ENCODE measurements around the gene NHEJ1. TPM values are rescaled to one million over a fixed set of nuclear protein-coding genes. Genes with fewer than 3 reads are reported as not detected.

NHEJ1 gene, protein sequence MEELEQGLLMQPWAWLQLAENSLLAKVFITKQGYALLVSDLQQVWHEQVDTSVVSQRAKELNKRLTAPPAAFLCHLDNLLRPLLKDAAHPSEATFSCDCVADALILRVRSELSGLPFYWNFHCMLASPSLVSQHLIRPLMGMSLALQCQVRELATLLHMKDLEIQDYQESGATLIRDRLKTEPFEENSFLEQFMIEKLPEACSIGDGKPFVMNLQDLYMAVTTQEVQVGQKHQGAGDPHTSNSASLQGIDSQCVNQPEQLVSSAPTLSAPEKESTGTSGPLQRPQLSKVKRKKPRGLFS
- 1 to 10 TPM; 8.3 to 8.4 TPM for total RNA-seq

GRCh38 chr2:219160186-219161017, at the start of gene NHEJ1:
NHEJ1 (minus strand) TSS chr2:219160815; CDS start chr2:219158362, 2,453 bp downstream.
- H3K36me3 ChIP-seq = peaks cover 9% of the 10 kb centered on the region
- H3K27me3 ChIP-seq = no peaks in the 10 kb centered on the region
- DNase-seq (ENCODE audit: low spot score) = peak; percentile 98
- H3K9me3 ChIP-seq = no peaks in the 10 kb centered on the region
- H3K27ac ChIP-seq = peak within 1 kb of the TSS; percentile 95 to 96
- TF ChIP-seq, protein P1, sequence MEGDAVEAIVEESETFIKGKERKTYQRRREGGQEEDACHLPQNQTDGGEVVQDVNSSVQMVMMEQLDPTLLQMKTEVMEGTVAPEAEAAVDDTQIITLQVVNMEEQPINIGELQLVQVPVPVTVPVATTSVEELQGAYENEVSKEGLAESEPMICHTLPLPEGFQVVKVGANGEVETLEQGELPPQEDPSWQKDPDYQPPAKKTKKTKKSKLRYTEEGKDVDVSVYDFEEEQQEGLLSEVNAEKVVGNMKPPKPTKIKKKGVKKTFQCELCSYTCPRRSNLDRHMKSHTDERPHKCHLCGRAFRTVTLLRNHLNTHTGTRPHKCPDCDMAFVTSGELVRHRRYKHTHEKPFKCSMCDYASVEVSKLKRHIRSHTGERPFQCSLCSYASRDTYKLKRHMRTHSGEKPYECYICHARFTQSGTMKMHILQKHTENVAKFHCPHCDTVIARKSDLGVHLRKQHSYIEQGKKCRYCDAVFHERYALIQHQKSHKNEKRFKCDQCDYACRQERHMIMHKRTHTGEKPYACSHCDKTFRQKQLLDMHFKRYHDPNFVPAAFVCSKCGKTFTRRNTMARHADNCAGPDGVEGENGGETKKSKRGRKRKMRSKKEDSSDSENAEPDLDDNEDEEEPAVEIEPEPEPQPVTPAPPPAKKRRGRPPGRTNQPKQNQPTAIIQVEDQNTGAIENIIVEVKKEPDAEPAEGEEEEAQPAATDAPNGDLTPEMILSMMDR (IDR thresholded peaks at IDR 0.05) = peak; percentile 99 to 100
- H3K4me3 ChIP-seq = peak within 1 kb of the TSS; percentile 59 to 70
- H3K4me1 ChIP-seq = peaks cover 0 to 13% of the 10 kb centered on the region in 2 donors

- peaks cover 32% of the 10 kb centered on the region for H3K36me3 ChIP-seq
- H3K9me3 ChIP-seq = no peaks in the 10 kb centered on the region
- peaks cover 0 to 21% of the 10 kb centered on the region in 2 donors for H3K4me1 ChIP-seq
- no peak overlapping the region for H3K4me3 ChIP-seq
- no peak overlapping the region for H3K27ac ChIP-seq
- TF ChIP-seq, protein P1 (IDR thresholded peaks at IDR 0.05) = no peak
- DNase-seq (ENCODE audit: low spot score) = no peak
- H3K27me3 ChIP-seq = no peaks in the 10 kb centered on the region
These were observed 48.9 kb upstream of the NHEJ1 start for GRCh38 chr2:219209236-219210195.

DNA sequence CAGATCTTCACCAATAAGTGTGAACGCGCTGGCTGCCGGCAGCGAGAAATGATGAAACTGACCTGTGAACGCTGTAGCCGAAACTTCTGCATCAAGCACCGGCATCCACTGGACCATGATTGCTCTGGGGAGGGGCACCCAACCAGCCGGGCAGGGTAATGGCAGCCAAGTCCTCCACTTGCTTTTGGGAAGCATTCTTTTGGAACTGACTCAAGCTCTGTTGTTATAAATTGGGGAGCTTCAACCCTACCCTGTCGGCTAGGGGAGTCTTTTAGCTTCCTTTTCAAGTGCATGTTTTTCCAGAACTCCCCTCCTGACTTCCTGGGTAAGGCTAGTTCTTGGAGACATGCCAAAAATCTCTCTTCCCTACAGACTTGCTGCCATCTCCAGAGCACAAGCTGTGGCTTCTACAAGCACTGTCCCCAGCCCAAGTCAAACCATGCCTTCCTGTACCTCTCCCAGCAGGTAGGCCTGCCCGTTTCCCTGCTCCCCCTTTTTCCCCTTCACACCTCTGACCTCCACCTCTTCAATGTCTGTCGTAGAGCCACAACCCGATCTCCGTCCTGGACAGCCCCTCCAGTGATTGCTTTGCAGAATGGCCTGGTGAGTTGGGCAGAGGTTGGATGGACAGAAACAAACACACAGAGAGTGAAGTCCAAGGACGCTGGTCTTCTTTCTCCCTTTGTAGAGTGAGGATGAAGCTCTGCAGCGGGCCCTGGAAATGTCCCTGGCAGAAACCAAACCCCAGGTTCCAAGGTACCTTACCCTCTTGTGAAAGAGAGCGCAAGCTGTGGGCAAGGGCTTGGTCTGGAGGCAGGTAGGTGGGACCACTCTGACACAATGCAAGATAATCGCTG, 47.5 kb upstream of the NHEJ1 start:
- peaks cover 0 to 21% of the 10 kb centered on the region in 2 donors for H3K4me1 ChIP-seq
- peak overlapping the region in 1 of 2 donors; percentile 78 for H3K4me3 ChIP-seq
- DNase-seq (ENCODE audit: low spot score) = no peak
- no peaks in the 10 kb centered on the region for H3K27me3 ChIP-seq
- peaks cover 18% of the 10 kb centered on the region for H3K36me3 ChIP-seq
- H3K9me3 ChIP-seq = no peaks in the 10 kb centered on the region
- TF ChIP-seq, protein P1 (IDR thresholded peaks at IDR 0.05) = no peak
- H3K27ac ChIP-seq = peak overlapping the region; percentile 95 to 98

- DNase-seq (ENCODE audit: low spot score) = no peak
- H3K27ac ChIP-seq = peak overlapping the region; percentile 95 to 98
- TF ChIP-seq, protein P1 (IDR thresholded peaks at IDR 0.05) = no peak
- peaks cover 0 to 21% of the 10 kb centered on the region in 2 donors for H3K4me1 ChIP-seq
- H3K36me3 ChIP-seq = peaks cover 10% of the 10 kb centered on the region
- no peaks in the 10 kb centered on the region for H3K27me3 ChIP-seq
- H3K4me3 ChIP-seq = peak overlapping the region; percentile 76 to 78
- no peaks in the 10 kb centered on the region for H3K9me3 ChIP-seq
These were observed 46.7 kb upstream of the NHEJ1 start for GRCh38 chr2:219207134-219207883.
